SH-SY5Y (cell line): Measurements from ENCODE around the gene ZNF680.

Experiments
- GATA2 ChIP-seq: IDR thresholded peaks from 2 replicates; pipeline ENCODE4 v1.6.1; 2011; ENCODE audit warnings: mild to moderate bottlenecking, low read depth, low read length
- GATA3 ChIP-seq: IDR thresholded peaks from 2 replicates; pipeline ENCODE4 v1.6.1; 2011; ENCODE audit warnings: low read depth, mild to moderate bottlenecking, low read length, moderate library complexity

Gene ZNF680

GRCh38 chr7:64562256-64562625, 630 bp downstream of the ZNF680 start:
- TF ChIP-seq GATA3, result no peak
- TF ChIP-seq GATA2, result no peak

GRCh38 chr7:64559206-64559605, 3.7 kb downstream of the ZNF680 start:
- TF ChIP-seq GATA2 (no peak), GATA3 (no peak)

- no peak for TF ChIP-seq GATA3
These were observed 4.1 kb downstream of the ZNF680 start for GRCh38 chr7:64558781-64559180.

GRCh38 chr7:64558323-64558705, 4.6 kb downstream of the ZNF680 start:
- TF ChIP-seq GATA2 (no peak), GATA3 (no peak)

- TF ChIP-seq GATA2 (no peak), GATA3 (no peak)
These were observed 5.1 kb downstream of the ZNF680 start for GRCh38 chr7:64557601-64558322.

- TF ChIP-seq GATA3, result no peak
- TF ChIP-seq GATA2, result no peak
These were observed 7.8 kb downstream of the ZNF680 start for GRCh38 chr7:64555046-64555445.

- TF ChIP-seq GATA3 (no peak), GATA2 (no peak)
These were observed 11.3 kb downstream of the ZNF680 start for GRCh38 chr7:64551375-64552142.

GRCh38 chr7:64544010-64544409, 18.9 kb downstream of the ZNF680 start:
- TF ChIP-seq GATA3 (no peak), GATA2 (no peak)

GRCh38 chr7:64541438-64542359, 21.2 kb downstream of the ZNF680 start:
- no peak for TF ChIP-seq GATA2
- TF ChIP-seq GATA3, result no peak

- no peak for TF ChIP-seq GATA3
- no peak for TF ChIP-seq GATA2
These were observed 29.1 kb downstream of the ZNF680 start for GRCh38 chr7:64533756-64534155.

- no peak for TF ChIP-seq GATA3
- no peak for TF ChIP-seq GATA2
These were observed 34.1 kb downstream of the ZNF680 start for GRCh38 chr7:64528770-64529169.

GRCh38 chr7:64521409-64521984, 41.4 kb downstream of the ZNF680 start:
- TF ChIP-seq GATA2 (no peak), GATA3 (no peak)

- TF ChIP-seq GATA2 (no peak), GATA3 (no peak)
These were observed 46.4 kb downstream of the ZNF680 start for GRCh38 chr7:64516451-64516850.

- no peak for TF ChIP-seq GATA3
- no peak for TF ChIP-seq GATA2
These were observed 47.1 kb downstream of the ZNF680 start for GRCh38 chr7:64515781-64516180.
